ENCODE data around the gene RNASE2. TPM values are rescaled to one million over a fixed set of nuclear protein-coding genes. Genes with fewer than 3 reads are reported as not detected.
"Not testable (repeated sequence)": the region's sequence is repeated elsewhere in the genome, so short reads cannot be mapped to it uniquely, and the experiment has no call there.

Gene RNASE2
- polyA plus RNA-seq, 4 donors = 0.41 to 2.4 (median 1.1) TPM

- no peak for DNase-seq (ENCODE audit: low read depth in 4 of 4, low spot score in 2 of 4)
These were observed 25.6 kb downstream of the RNASE2 start for GRCh38 chr14:20980906-20981305.

DNA sequence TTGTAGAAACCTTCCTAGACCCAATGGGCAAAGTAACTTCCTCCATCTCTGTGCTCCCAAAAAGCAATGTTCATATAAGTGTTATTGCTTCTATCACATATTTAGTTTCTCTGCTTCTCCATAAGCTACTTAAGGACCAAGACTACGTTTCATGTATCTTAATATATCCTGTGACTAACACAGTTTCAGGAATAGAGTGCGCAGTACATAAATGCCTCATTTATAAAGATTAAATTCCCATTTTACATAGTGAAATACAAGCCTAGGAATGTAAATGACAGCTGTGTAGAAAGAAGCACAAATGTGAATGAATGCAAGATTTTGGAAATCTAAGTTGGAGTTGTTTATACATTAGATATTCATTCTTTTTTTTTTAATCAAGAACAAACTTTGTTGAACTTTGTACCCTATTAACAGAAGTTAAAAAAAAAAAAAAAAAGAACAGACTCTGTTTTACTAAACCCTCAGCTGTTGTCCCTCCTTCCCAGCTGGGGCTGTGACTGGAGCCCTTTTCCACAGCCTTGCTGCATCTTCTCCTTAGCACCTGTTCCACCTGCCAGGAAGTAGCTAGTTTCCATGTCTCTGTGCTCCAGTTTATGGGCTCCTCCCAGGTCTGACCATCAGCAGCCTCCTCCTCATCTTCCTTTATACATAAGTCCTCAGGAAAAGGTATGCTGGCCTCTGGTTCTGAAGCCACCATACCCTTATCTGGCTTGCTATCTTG is 27.5 kb downstream of the RNASE2 start:
- no peak for DNase-seq (ENCODE audit: low read depth in 4 of 4, low spot score in 2 of 4)

DNA sequence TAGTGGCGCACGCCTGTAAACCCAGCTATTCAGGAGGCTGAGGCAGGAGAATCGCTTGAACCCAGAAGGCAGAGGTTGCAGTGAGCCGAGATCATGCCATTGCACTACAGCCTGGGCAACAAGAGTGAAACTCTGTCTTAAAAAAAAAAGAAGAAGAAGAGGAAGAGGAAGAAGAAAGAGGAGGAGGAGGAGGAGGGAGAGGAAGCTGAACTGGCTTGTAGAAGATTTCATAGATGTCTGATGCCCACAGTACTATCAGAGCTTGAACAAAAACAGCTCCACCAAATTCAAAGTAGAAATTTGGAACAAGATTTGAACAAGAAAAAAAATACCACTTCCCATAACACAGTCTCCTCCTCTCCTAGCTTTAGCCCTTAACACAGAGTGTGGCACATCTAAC is 30.4 kb downstream of the RNASE2 start:
- not testable (repeated sequence) for DNase-seq (ENCODE audit: low read depth in 4 of 4, low spot score in 2 of 4)

DNA sequence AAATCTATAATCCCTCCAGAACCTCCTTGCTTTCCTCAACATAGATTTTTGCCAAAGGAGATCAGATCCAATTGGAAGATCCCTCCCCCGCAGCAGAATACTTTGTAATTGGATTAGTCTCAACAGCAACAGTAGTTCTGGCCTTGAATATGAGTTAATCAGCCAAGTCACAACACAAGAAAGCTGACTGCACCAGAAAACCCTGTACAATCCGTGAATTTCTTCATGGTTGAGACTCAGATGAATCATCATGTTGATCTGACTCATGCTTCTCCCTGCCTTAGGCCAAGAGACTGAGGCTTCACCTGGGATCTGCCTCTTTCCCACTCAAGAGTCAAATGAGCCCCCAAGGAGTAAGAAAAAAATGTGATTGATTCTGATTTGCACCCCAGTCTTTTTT is 31.5 kb downstream of the RNASE2 start:
- no peak for DNase-seq (ENCODE audit: low read depth in 4 of 4, low spot score in 2 of 4)

DNA sequence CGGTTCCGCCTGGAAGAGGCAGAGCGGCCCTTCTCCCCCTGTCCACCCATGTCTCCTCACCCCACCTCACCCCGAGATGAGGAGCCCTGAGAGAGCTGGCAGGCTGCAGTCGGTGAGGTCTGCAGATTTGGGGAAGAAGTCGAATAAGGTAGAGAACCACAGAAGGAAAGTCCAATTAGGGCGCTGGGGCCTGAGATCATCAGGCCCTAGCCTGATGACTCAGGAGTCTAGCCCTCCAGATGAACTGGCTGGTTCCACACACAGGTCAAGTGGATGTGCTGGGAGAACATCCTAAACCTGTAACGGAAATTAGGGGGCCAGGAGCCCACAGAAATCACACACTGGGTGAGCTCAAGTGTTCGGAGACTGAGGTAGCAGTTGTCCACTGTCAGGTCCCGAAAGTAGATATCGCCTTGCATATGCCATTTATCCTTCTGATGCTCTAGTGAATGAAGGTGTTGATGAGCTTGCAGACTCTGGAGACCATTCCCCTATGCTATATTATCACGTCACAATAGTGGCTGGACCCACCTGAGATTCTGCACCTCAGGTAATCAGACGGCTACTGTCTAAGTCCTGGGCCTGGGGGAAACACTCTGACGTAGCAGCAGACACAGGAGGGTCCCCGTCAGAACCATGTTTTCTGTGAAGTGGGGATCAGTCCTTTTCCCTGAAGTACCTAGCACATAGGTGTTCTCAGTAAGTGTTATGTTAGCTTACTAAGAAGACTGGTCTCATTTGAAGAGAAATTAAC is 33.6 kb downstream of the RNASE2 start:
- no peak for DNase-seq (ENCODE audit: low read depth in 4 of 4, low spot score in 2 of 4)

DNA sequence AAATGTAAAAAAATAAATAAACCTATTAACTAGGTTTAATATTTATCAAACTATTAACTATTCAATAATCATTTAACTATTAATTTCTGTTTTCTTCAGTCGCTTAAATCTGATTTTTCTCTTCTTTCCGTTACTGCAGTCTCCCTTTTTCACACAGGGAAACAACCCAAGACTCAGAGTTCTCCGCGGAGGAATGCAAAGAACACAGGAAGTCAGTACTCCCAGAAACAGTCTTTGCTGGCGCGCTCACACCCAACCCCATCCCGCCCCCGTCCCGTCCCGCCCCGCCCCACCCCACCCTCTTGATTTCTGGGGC is 34.1 kb downstream of the RNASE2 start:
- DNase-seq (ENCODE audit: low read depth in 4 of 4, low spot score in 2 of 4) = no peak

- DNase-seq (ENCODE audit: low read depth in 4 of 4, low spot score in 2 of 4) = peak; percentile 80 to 94 (median 92)
These were observed 34.7 kb downstream of the RNASE2 start, which contains the start of gene METTL17 for GRCh38 chr14:20989787-20990600. METTL17 (plus strand) TSS chr14:20989980; CDS start chr14:20990003, 23 bp downstream.

DNA sequence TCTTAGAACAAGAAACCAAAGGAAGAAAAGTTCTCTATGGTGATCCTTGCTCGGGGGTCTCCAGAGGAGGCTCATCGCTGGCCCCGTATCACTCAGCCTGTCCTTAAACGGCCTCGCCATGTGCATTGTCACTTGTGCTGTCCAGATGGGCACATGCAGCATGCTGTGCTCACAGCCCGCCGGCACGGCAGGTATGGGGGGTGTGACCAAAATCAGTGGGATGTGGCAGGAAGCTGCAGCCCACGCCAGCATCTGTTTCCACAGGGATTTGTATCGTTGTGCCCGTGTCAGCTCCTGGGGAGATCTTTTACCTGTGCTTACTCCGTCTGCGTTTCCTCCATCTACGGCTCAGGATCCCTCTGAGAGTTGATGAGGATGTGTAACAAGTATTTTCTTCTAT is 41.2 kb downstream of the RNASE2 start:
- no peak for DNase-seq (ENCODE audit: low read depth in 4 of 4, low spot score in 2 of 4)

GRCh38 chr14:20997115-20997514 is 41.8 kb downstream of the RNASE2 start:
- no peak for DNase-seq (ENCODE audit: low read depth in 4 of 4, low spot score in 2 of 4)

DNA sequence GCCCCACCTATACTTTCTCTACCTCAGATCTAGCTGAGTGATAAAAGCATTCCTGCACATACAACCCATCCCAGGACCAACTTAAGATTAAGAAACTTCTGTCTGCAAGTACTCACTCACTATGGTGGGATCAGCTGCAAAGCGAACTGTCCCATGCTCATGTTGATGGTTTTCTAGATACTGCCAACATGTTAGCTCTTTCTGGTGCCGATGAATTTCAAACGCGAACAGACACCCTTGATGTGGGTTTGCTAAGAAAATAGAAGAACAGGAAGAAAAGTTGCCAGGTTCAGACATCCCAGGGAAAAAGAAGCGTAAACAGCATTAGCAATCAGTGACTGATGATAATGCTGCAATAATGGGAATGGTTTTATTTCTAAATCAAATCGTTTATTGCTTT is 42.3 kb downstream of the RNASE2 start:
- no peak for DNase-seq (ENCODE audit: low read depth in 4 of 4, low spot score in 2 of 4)

DNA sequence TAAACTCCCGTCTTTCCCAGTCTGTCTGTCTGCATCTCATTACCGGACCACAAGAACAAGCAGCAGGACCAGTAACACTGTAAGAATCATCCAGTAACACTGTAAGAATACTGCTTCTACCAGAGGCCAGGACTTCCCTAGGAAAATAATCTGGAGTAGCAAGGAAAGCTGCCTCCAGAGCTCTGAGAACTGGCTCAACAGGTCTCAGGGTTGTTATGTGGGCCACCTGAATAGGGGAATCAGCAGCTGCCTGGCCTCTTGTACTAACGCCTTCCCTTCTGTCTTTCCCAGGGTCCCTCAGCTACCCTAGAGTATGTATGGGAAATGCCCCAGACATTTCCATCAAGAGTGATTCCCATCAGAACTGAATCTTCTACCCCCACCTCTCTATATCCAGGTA is 42.9 kb downstream of the RNASE2 start:
- no peak for DNase-seq (ENCODE audit: low read depth in 4 of 4, low spot score in 2 of 4)

DNA sequence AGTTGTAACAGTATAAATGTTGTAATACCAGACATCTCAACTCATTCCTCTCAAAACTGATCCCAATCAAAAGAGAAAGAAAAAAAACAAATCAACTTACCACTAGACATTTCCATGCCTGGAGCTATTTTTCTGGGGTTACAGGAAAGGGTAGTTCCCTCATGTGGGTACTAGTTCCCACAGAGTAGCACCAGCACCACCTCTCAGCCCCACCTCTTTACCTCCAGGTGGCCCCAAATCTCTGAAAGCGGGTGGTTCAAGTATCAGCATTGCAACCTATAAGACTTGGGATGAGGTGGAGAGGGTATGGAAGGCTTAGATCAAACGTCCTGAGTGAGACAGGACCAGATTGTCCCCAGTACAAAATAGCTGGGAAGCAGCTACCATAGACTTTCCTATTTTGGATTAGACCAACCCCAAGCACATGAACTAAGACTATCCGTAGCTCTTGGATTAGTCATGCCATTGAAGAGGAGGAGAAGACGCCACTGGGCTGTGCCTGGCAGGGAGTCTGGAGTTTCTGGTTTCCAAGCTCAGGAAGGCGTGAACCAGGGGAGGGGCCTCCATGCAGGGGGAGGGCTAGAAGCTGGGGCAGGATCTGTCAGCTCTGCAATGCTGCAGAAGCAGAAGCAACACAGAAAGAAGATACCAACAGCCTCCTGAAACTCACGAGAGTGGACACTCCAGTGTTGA is 43.5 kb downstream of the RNASE2 start, which contains the start of gene SLC39A2:
Gene SLC39A2, plus strand, starts transcription at position 620 of the 693 bp plus-strand sequence. CDS start 154 bp downstream, outside the sequence.
- DNase-seq (ENCODE audit: low read depth in 4 of 4, low spot score in 2 of 4) = no peak

- DNase-seq (ENCODE audit: low read depth in 4 of 4, low spot score in 2 of 4) = no peak
These were observed 44.3 kb downstream of the RNASE2 start for GRCh38 chr14:20999591-20999990.

DNA sequence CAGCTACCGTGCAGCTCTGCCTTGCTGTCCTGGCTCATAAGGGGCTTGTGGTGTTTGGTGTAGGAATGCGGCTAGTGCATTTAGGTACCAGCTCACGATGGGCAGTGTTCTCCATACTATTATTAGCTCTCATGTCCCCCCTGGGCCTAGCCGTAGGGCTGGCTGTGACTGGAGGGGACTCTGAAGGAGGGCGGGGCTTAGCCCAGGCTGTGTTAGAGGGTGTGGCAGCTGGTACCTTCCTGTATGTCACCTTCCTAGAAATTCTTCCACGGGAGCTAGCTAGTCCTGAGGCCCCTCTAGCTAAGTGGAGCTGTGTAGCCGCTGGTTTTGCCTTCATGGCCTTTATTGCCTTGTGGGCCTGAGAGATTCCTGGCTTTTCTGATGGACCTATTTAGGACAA is 45.9 kb downstream of the RNASE2 start:
- no peak for DNase-seq (ENCODE audit: low read depth in 4 of 4, low spot score in 2 of 4)

GRCh38 chr14:21003788-21004346 is 48.6 kb downstream of the RNASE2 start:
- DNase-seq (ENCODE audit: low read depth in 4 of 4, low spot score in 2 of 4) = no peak

Other genes with a start within 250 kb of the RNASE2 start
- gene EDDM3A, start 209.6 kb upstream of the RNASE2 start, polyA plus RNA-seq (ENCODE audit: insufficient read length in 4 of 4) = under 1 TPM; 0.19 to 0.43 (median 0.28) TPM
- under 1 TPM in 1 of 4 donors, not detected in 3; 0.11 TPM for gene EDDM3B, start 187.1 kb upstream of the RNASE2 start, polyA plus RNA-seq (ENCODE audit: insufficient read length in 4 of 4)
- gene RNASE6, start 174.2 kb upstream of the RNASE2 start, polyA plus RNA-seq (ENCODE audit: insufficient read length in 4 of 4) = 1 to 10 TPM; 5.0 to 7.4 (median 5.6) TPM
- 100 to 1,000 TPM; 117 to 201 (median 179) TPM for gene RNASE1, start 152.6 kb upstream of the RNASE2 start, polyA plus RNA-seq (ENCODE audit: insufficient read length in 4 of 4)
- gene RNASE3, start 64.1 kb upstream of the RNASE2 start, polyA plus RNA-seq (ENCODE audit: insufficient read length in 4 of 4) = under 1 TPM in 3 of 4 donors, not detected in 1; 0.42 to 0.79 (median 0.66) TPM
- 100 to 1,000 TPM in 2 of 4 donors, 10 to 100 TPM in 2; 69.4 to 132 (median 96.9) TPM for gene METTL17, start 34.5 kb downstream of the RNASE2 start, polyA plus RNA-seq (ENCODE audit: insufficient read length in 4 of 4)
- 1 to 10 TPM; 1.2 to 2.0 (median 1.8) TPM for gene SLC39A2, start 43.8 kb downstream of the RNASE2 start, polyA plus RNA-seq (ENCODE audit: insufficient read length in 4 of 4)
- gene NDRG2, start 69.6 kb downstream of the RNASE2 start, polyA plus RNA-seq (ENCODE audit: insufficient read length in 4 of 4) = 100 to 1,000 TPM; 154 to 172 (median 164) TPM
- gene TPPP2, start 74.7 kb downstream of the RNASE2 start, polyA plus RNA-seq (ENCODE audit: insufficient read length in 4 of 4) = 1 to 10 TPM; 2.6 to 4.0 (median 3.5) TPM
- gene RNASE13, start 79.3 kb downstream of the RNASE2 start, polyA plus RNA-seq (ENCODE audit: insufficient read length in 4 of 4) = 1 to 10 TPM in 1 of 4 donors, under 1 TPM in 3; 0.17 to 1.1 (median 0.56) TPM
- gene RNASE7, start 86.9 kb downstream of the RNASE2 start, polyA plus RNA-seq (ENCODE audit: insufficient read length in 4 of 4) = 1 to 10 TPM in 1 of 4 donors, under 1 TPM in 3; 0.46 to 1.2 (median 0.89) TPM
- gene RNASE8, start 102.3 kb downstream of the RNASE2 start, polyA plus RNA-seq (ENCODE audit: insufficient read length in 4 of 4) = not detected
- gene ARHGEF40, start 114.8 kb downstream of the RNASE2 start, polyA plus RNA-seq (ENCODE audit: insufficient read length in 4 of 4) = 100 to 1,000 TPM in 1 of 4 donors, 10 to 100 TPM in 3; 69.0 to 102 (median 79.0) TPM
- 10 to 100 TPM; 19.0 to 44.2 (median 36.0) TPM for gene ZNF219, start 143.2 kb downstream of the RNASE2 start, polyA plus RNA-seq (ENCODE audit: insufficient read length in 4 of 4)
- gene TMEM253, start 145.6 kb downstream of the RNASE2 start, polyA plus RNA-seq (ENCODE audit: insufficient read length in 4 of 4) = 1 to 10 TPM in 3 of 4 donors, under 1 TPM in 1; 0.47 to 1.7 (median 1.0) TPM
- gene OR5AU1, start 200.6 kb downstream of the RNASE2 start, polyA plus RNA-seq (ENCODE audit: insufficient read length in 4 of 4) = under 1 TPM in 3 of 4 donors, not detected in 1; 0.03 to 0.09 (median 0.03) TPM

Data from left renal cortex interstitium (tissue), 4 donors.